Measurements from ENCODE around the gene CCT8. TPM values are rescaled to one million over a fixed set of nuclear protein-coding genes. Genes with fewer than 3 reads are reported as not detected.
"Not testable (repeated sequence)": the region's sequence is repeated elsewhere in the genome, so short reads cannot be mapped to it uniquely, and the experiment has no call there.

The CCT8 gene
- total RNA-seq, 1 experiment from 2014 or later: 619 TPM

DNA sequence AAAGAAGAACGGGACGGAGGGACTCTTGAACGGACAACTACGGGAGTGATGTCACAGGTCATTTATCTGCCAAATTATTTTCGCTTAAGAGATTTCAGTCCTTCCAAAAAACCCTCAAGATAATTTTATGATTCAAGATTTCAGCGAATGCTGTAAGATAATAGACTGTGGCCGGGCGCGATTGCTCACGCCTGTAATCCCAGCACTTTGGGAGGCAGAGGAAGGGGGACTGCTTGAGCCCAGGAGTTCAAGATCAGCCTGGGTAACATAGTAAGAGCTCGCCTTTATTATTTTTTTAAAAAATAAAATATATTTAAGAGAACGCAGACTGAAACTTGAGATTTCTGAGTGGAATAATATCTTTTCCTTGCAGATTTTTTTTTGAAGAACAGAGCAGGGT is 54.9 kb downstream of the CCT8 start:
- DNase-seq (ENCODE audit: low spot score): no peak

DNA sequence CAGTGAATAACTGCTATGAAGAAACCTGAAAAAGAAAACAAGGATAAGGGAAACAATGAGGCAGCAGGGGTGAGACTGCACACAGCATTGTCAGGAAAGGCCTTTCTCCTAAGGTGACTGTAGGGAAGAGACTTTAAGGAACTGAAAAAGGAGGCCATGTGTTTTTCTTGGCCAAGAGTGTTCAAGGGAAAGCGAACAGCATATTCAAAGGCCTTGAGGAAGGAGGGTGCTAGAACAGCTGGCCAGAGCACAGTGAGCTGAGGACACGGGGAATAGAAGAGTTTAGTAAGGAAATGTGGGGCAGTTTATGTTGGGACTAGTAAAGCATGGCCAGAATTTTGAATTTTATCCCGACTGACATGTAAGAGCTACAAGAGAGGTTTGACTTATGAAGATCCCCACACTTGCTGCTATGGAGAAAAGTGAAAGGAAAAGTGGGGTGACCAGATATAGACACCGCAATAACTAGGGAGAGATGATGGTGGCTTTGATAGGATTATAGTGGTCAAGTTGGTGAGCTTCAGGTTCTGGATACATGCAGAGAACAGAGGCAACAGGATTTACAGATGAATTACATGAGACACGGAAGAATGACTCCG is 55.7 kb downstream of the CCT8 start:
- no peak for DNase-seq (ENCODE audit: low spot score)

DNA sequence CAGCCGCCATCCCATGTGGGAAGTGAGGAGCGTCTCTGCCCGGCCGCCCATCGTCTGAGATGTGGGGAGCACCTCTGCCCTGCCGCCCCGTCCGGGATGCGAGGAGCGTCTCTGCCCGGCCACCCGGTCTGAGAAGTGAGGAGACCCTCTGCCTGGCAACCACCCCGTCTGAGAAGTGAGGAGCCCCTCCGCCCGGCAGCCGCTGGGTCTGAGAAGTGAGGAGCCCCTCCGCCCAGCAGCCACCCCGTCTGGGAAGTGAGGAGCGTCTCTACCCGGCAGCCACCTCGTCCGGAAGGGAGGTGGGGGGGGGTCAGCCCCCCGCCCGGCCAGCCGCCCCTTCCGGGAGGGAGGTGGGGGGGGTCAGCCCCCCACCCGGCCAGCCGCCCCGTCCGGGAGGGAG is 62.2 kb downstream of the CCT8 start:
- not testable (repeated sequence) for DNase-seq (ENCODE audit: low spot score)

DNA sequence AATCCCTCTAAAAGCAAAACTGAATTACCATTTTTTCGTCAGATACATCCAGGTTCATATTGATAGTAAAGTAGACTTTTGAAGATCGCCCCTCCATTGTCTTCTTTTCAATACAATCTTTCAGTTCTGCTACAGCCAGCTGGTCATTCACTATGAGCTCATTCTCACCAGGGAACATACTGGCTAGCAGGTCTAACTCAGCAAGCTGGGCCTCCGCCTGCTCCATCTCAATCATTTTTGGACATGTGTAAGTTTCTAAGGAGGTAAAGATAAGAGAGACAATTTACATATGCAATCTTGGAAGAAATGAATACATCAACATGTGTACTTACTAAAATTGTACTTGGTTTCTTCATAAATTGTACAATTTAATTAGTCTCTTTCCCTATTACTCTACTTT is 65.1 kb downstream of the CCT8 start:
- no peak for DNase-seq (ENCODE audit: low spot score)

DNA sequence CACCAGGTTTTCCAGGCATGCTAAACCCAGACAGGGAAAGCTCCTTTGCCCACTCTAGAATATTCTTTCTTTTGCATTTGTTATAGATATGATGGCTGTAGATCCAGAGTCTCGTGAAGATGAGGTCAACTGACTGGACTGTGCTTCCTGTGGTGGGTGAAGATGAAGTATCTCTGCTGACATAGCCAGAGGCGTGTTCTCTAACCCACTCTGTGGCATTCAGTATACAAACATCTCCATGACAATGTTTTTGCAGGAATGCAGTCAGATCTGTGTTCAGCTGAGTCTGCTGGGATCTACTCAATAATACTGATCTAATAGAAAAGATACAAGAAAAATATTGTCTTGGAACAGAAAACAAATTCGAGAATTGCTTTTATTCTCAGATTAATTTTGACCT is 65.6 kb downstream of the CCT8 start:
- no peak for DNase-seq (ENCODE audit: low spot score)

DNA sequence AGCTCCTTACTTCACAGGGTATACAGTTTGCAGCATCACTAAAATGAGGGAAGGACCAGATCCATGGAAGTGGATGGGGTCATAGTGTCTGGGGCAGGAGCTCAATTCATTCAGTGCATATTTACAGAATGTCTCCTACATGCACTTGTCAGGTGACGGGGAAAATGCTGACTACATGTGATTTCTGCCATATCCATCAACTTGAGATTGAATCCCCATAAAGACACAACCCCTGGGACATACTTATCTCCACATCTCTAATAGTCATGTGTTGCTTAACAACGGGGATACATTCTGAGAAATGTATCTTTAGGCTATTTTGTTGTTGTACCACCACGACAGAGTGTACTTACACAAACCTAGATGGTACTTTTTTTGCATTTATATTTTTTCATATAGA is 66.3 kb downstream of the CCT8 start:
- DNase-seq (ENCODE audit: low spot score): no peak

Other genes starting within 250 kb of the CCT8 start
- 31.0 and 35.7 TPM in 2 replicates for gene LTN1, start 80.8 kb downstream of the CCT8 start, total RNA-seq (2014; rRNA removed; shearing (Covaris generic))
- gene RWDD2B, start 54.3 kb downstream of the CCT8 start, total RNA-seq (2014; rRNA removed; shearing (Covaris generic)): 26.8 and 28.6 TPM in 2 replicates
- gene USP16, start 49.0 kb downstream of the CCT8 start, total RNA-seq (2014; rRNA removed; shearing (Covaris generic)): 70.4 and 77.9 TPM in 2 replicates
- gene MAP3K7CL, start 57.0 kb upstream of the CCT8 start, total RNA-seq (2014; rRNA removed; shearing (Covaris generic)): 19.4 and 21.7 TPM in 2 replicates
- 53.5 and 60.6 TPM in 2 replicates for gene BACH1, start 225.3 kb upstream of the CCT8 start, total RNA-seq (2014; rRNA removed; shearing (Covaris generic))